Lung (tissue), 12 donors: ENCODE results near the gene KIF26B. TPM values are rescaled to one million over a fixed set of nuclear protein-coding genes. Genes with fewer than 3 reads are reported as not detected.

Experiments
- ATAC-seq: fragments of 200-7000 bp; cut with Tn5 transposase; one replicate; pipeline ENCODE4 v1.9.1; 2020; ENCODE audit warnings: moderate number of reproducible peaks; ENCODE audit not compliant: insufficient read depth, low FRiP score
- DNase-seq, 3 donors: peaks; one replicate each; pipeline ENCODE4 v3.0.0-alpha.2; 2013 to 2017
- H3K27ac ChIP-seq, 2 donors: one replicate each; pipeline ENCODE4 v1.5.1; 2013; ENCODE audit warnings: mild to moderate bottlenecking in 2 of 2, moderate library complexity in 2 of 2, control low read depth in 1 of 2, inconsistent platforms in 1 of 2, low read depth in 1 of 2, low read length in 1 of 2
- H3K27me3 ChIP-seq, 3 donors: one replicate each; pipeline ENCODE4 v1.5.1; 2013; ENCODE audit warnings: low read length in 2 of 3; ENCODE audit not compliant: control insufficient read depth in 3 of 3, insufficient read depth in 3 of 3
- H3K36me3 ChIP-seq, 4 donors: one replicate each; pipeline ENCODE4 v1.5.1; 2013; ENCODE audit warnings: low read length in 4 of 4, mild to moderate bottlenecking in 1 of 4, moderate library complexity in 1 of 4; ENCODE audit not compliant: control insufficient read depth in 4 of 4, insufficient read depth in 4 of 4
- H3K4me1 ChIP-seq, 5 donors: one replicate each; pipeline ENCODE4 v1.5.1; 2013; ENCODE audit warnings: low read length in 5 of 5, mild to moderate bottlenecking in 2 of 5, moderate library complexity in 1 of 5; ENCODE audit not compliant: control insufficient read depth in 5 of 5, insufficient read depth in 5 of 5
- H3K4me3 ChIP-seq: one replicate; pipeline ENCODE4 v1.5.1; 2013; ENCODE audit warnings: mild to moderate bottlenecking, control low read depth, moderate library complexity
- H3K9ac ChIP-seq, 2 donors: one replicate each; pipeline ENCODE4 v1.5.1; 2013; ENCODE audit warnings: low read length in 2 of 2, control low read depth in 1 of 2; ENCODE audit not compliant: insufficient read depth in 1 of 2
- H3K9me3 ChIP-seq, 4 donors: one replicate each; pipeline ENCODE4 v1.5.1; 2013; ENCODE audit warnings: low read length in 3 of 4, mild to moderate bottlenecking in 1 of 4, moderate library complexity in 1 of 4; ENCODE audit not compliant: control insufficient read depth in 4 of 4, insufficient read depth in 3 of 4
- CTCF ChIP-seq: IDR thresholded peaks from 2 replicates; pipeline ENCODE4 v1.5.1; 2012; ENCODE audit warnings: mild to moderate bottlenecking; ENCODE audit errors: control extremely low read depth, extremely low read depth
- WGBS, 2 donors: extraction: QIAGEN DNeasy Blood & Tissue Kit; methylation state at CpG; one replicate each; pipeline ENCODE4 v1.1.7; 2013; 5-methylcytosine and 5-hydroxymethylcytosine counted together
- polyA plus RNA-seq, 2 donors: library from polyadenylated mRNA; stranded (reverse); fragments of 200-250 nt; gene quantifications; one replicate each; pipeline ENCODE4 v1.2.1, GENCODE V29; 2013
- total RNA-seq, 2 donors: library from RNA; depleted of rRNA in 1 of 2; stranded (reverse); fragments of >200 nt in 1 of 2; gene quantifications; one replicate each; pipeline ENCODE4 v1.2.1, GENCODE V29; 2014 to 2021
- donor health status: control.
- donor health status: control.
- donor health status: Bipolar disorder and iron deficiency.
- donor health status: healthy.
- donor health status: DM: yes; HTN: yes; CAD: no.

KIF26B gene
- total and polyA plus RNA-seq, 4 donors = 0.61 to 6.7 (median 2.2) TPM

DNA sequence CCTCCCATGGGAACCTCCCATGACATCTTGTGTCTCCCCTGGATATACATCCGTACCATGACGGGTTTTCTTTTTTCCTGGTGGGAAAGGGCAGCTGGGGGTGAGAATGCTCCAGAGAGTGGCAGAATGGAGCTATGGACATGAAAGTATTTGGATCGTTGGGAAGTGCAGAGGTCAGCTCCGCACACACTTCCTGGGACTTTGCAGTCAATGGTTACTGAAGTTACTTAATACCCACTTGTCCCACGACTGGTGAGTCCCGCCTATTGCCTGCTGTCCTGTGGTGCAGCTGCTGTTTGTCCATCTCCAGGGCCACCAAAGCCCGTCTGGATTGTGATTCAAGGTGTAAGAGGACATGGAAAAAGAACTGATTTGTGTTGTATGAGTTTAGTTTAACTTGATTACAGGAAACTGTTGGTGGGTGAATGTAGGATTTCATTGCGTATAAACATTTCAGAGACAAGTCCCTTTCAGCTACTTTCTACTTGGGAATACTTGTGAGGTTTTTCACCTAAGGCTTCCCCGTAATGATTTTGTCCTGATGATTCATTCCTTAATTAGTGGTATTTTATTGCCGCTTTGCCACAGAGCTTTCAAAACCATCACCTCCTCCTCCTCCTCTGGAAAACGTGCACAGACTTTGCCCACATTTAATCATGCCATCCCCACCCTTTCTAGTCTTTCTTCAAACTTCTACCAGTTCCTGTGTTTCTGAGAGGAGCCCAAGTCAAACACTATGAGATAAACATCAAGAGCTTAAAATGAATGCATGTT lies 308.8 kb downstream of the KIF26B start:
- TF ChIP-seq CTCF = no peak
- no peak for ATAC-seq
- peaks cover 0 to 3% (median 0%) of the 10 kb centered on the region in 5 donors for H3K4me1 ChIP-seq
- no peaks in the 10 kb centered on the region for H3K27me3 ChIP-seq
- no peak overlapping the region for H3K27ac ChIP-seq
- no peaks in the 10 kb centered on the region for H3K36me3 ChIP-seq
- 83 to 87% methylated on average over 11 of the region's 11 CpGs for WGBS, 2 donors
- peaks cover 0 to 4% (median 0%) of the 10 kb centered on the region in 4 donors for H3K9me3 ChIP-seq
- H3K4me3 ChIP-seq = no peak overlapping the region
- DNase-seq = no peak
- H3K9ac ChIP-seq = no peak overlapping the region

GRCh38 chr1:245464290-245464689 lies 309.5 kb downstream of the KIF26B start:
- Histone ChIP-seq H3K36me3 (no peaks in the 10 kb centered on the region), H3K4me1 (peaks cover 0 to 2% (median 0%) of the 10 kb centered on the region in 5 donors), H3K4me3 (no peak overlapping the region), H3K9me3 (peaks cover 0 to 4% (median 0%) of the 10 kb centered on the region in 4 donors), H3K27ac (no peak overlapping the region), H3K9ac (no peak overlapping the region), H3K27me3 (no peaks in the 10 kb centered on the region)
- whole genome bisulfite sequencing, 2 donors = 87 to 92% methylated on average over 15 of the region's 15 CpGs
- ATAC-seq = no peak
- TF ChIP-seq CTCF = no peak
- DNase-seq = no peak

GRCh38 chr1:245465666-245466065 lies 310.9 kb downstream of the KIF26B start:
- Histone ChIP-seq H3K4me3 (no peak overlapping the region), H3K27ac (no peak overlapping the region), H3K9me3 (peaks cover 0 to 4% (median 0%) of the 10 kb centered on the region in 4 donors), H3K9ac (no peak overlapping the region), H3K4me1 (peaks cover 0 to 2% (median 0%) of the 10 kb centered on the region in 5 donors), H3K36me3 (no peaks in the 10 kb centered on the region), H3K27me3 (no peaks in the 10 kb centered on the region)
- ATAC-seq (peak; percentile 11), DNase-seq (no peak)
- WGBS, 2 donors = 83 to 86% methylated on average over 16 of the region's 16 CpGs
- TF ChIP-seq CTCF = no peak

- H3K9me3 ChIP-seq = peaks cover 0 to 4% (median 0%) of the 10 kb centered on the region in 4 donors
- peaks cover 0 to 2% (median 0%) of the 10 kb centered on the region in 5 donors for H3K4me1 ChIP-seq
- no peak overlapping the region for H3K9ac ChIP-seq
- H3K36me3 ChIP-seq = no peaks in the 10 kb centered on the region
- WGBS, 2 donors = 68 to 70% methylated on average over 7 of the region's 7 CpGs
- TF ChIP-seq CTCF = no peak
- no peak for DNase-seq
- H3K27me3 ChIP-seq = no peaks in the 10 kb centered on the region
- ATAC-seq = no peak
- H3K27ac ChIP-seq = no peak overlapping the region
- H3K4me3 ChIP-seq = no peak overlapping the region
Observed at GRCh38 chr1:245466261-245466660, 311.5 kb downstream of the KIF26B start.
